ENCODE measurements around the gene AIP. TPM values are rescaled to one million over a fixed set of nuclear protein-coding genes. Genes with fewer than 3 reads are reported as not detected.

Gene AIP
- polyA plus RNA-seq, 3 donors = 76.7 to 132 (median 99.3) TPM

DNA sequence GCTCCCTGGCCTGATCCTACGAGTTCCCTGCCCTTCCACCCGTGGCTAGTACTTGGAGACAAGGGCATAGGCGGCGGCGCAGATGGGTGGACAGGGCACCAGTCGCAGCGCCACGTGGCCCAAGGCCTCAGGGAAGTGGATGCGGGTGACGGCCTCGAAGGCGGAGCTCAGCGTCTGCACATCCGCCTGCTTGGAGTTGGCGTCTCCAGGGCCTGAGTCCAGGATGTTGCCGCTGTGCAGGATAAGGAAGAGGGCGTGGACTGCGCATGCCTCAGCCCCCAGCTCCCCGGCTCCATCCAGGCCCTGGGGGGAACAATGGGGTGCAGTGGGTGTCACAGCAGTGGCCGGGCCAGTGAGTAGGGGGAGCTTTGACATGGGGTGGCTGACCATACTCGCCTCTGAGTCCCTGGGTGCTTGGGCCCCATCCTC is 15.7 kb downstream of the AIP start:
- Histone ChIP-seq H3K27ac (ENCODE audit: low read depth in 1 of 2, low read length in 2 of 2) (no peak overlapping the region), H3K79me2 (ENCODE audit: insufficient read depth, low read length) (peaks cover 26% of the 10 kb centered on the region), H4K20me1 (ENCODE audit: insufficient read depth, low read length) (peaks cover 90% of the 10 kb centered on the region), H3K4me3 (replicated peaks in 1 of 3; ENCODE audit: low read depth in 2 of 3, low read length in 3 of 3) (no peak overlapping the region), H3K36me3 (replicated peaks in 1 of 2; ENCODE audit: control insufficient read depth in 1 of 2, insufficient read depth in 2 of 2, low read length in 2 of 2) (peaks cover 81 to 88% of the 10 kb centered on the region in 2 donors), H3K9me3 (replicated peaks in 1 of 2; ENCODE audit: control insufficient read depth in 1 of 2, insufficient read depth in 1 of 2, low read length in 2 of 2) (no peaks in the 10 kb centered on the region), H3K9ac (ENCODE audit: insufficient read depth, low read length, poor library complexity, severe bottlenecking) (no peak overlapping the region), H3K4me1 (ENCODE audit: control insufficient read depth in 1 of 2, insufficient read depth in 2 of 2, low read length in 2 of 2) (peaks cover 23 to 28% of the 10 kb centered on the region in 2 donors), H3K4me2 (replicated peaks; ENCODE audit: extremely low read depth, low read length, poor library complexity, severe bottlenecking) (no peak overlapping the region), H3K27me3 (ENCODE audit: control insufficient read depth in 2 of 2, insufficient read depth in 2 of 2, low read length in 2 of 2) (no peaks in the 10 kb centered on the region), H2AFZ (ENCODE audit: insufficient read depth, low read depth, low read length, poor library complexity, severe bottlenecking) (no peak overlapping the region)
- intact Hi-C loops (cut with micrococcal nuclease) = no loop called here
- Mint-ChIP-seq H3K27me3 (ENCODE audit: low read depth in 3 of 3) (no peaks in the 10 kb centered on the region), H3K27ac (no peak overlapping the region), H3K36me3 (peaks cover 73 to 96% of the 10 kb centered on the region in 2 donors), H3K4me1 (peaks cover 24% of the 10 kb centered on the region), H3K4me3 (no peak overlapping the region), H3K9me3 (peaks cover 0 to 1% (median 0%) of the 10 kb centered on the region in 7 donors)
- DNase-seq = no peak
- TF ChIP-seq, protein P1, sequence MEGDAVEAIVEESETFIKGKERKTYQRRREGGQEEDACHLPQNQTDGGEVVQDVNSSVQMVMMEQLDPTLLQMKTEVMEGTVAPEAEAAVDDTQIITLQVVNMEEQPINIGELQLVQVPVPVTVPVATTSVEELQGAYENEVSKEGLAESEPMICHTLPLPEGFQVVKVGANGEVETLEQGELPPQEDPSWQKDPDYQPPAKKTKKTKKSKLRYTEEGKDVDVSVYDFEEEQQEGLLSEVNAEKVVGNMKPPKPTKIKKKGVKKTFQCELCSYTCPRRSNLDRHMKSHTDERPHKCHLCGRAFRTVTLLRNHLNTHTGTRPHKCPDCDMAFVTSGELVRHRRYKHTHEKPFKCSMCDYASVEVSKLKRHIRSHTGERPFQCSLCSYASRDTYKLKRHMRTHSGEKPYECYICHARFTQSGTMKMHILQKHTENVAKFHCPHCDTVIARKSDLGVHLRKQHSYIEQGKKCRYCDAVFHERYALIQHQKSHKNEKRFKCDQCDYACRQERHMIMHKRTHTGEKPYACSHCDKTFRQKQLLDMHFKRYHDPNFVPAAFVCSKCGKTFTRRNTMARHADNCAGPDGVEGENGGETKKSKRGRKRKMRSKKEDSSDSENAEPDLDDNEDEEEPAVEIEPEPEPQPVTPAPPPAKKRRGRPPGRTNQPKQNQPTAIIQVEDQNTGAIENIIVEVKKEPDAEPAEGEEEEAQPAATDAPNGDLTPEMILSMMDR (IDR thresholded peaks at IDR 0.05) = no peak
- 93% methylated on average over 21 of the region's 21 CpGs for WGBS (ENCODE audit: insufficient coverage)

DNA sequence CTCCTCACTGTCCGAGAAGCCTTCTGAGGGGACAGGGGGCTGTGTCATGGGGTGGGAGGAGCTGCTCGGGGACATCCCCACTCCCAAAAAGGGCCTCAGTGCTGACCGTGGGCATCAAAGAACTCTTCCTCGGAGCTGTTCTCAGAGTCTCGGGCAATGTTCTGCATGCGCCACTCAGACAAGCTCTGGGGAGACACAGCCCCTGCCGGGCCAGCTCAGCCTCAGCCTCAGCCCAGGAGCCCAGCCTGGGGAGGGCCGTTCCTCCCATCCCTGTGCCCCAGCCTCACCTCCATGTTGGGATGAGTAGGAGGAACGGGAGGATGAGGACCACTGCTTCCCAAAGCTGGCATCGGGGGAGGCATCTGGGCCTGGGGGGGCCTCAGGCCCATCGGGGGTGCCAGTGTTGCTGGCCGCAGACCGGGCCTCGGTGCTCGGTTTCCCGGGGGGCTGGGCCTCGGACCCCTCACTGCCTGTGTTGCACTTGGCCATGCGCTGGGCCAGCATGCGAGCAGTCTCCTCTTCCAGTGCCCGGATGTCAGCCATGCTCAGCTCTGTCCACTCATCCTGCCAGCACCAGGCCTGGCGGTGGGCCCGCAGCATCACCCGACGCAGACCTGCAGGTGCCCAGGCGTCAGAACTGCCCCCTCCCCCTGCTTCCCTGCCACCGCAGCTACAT is 17.1 kb downstream of the AIP start:
- Histone ChIP-seq H3K27ac (ENCODE audit: low read depth in 1 of 2, low read length in 2 of 2) (no peak overlapping the region), H3K4me3 (replicated peaks in 1 of 3; ENCODE audit: low read depth in 2 of 3, low read length in 3 of 3) (no peak overlapping the region), H3K79me2 (ENCODE audit: insufficient read depth, low read length) (peaks cover 38% of the 10 kb centered on the region), H4K20me1 (ENCODE audit: insufficient read depth, low read length) (peaks cover 88% of the 10 kb centered on the region), H2AFZ (ENCODE audit: insufficient read depth, low read depth, low read length, poor library complexity, severe bottlenecking) (no peak overlapping the region), H3K4me2 (replicated peaks; ENCODE audit: extremely low read depth, low read length, poor library complexity, severe bottlenecking) (no peak overlapping the region), H3K27me3 (ENCODE audit: control insufficient read depth in 2 of 2, insufficient read depth in 2 of 2, low read length in 2 of 2) (no peaks in the 10 kb centered on the region), H3K36me3 (replicated peaks in 1 of 2; ENCODE audit: control insufficient read depth in 1 of 2, insufficient read depth in 2 of 2, low read length in 2 of 2) (peaks cover 72 to 75% of the 10 kb centered on the region in 2 donors), H3K9me3 (replicated peaks in 1 of 2; ENCODE audit: control insufficient read depth in 1 of 2, insufficient read depth in 1 of 2, low read length in 2 of 2) (no peaks in the 10 kb centered on the region), H3K4me1 (ENCODE audit: control insufficient read depth in 1 of 2, insufficient read depth in 2 of 2, low read length in 2 of 2) (peaks cover 31 to 40% of the 10 kb centered on the region in 2 donors), H3K9ac (ENCODE audit: insufficient read depth, low read length, poor library complexity, severe bottlenecking) (no peak overlapping the region)
- Mint-ChIP-seq H3K4me3 (no peak overlapping the region), H3K9me3 (peaks cover 0 to 1% (median 0%) of the 10 kb centered on the region in 7 donors), H3K27ac (no peak overlapping the region), H3K27me3 (ENCODE audit: low read depth in 3 of 3) (peaks cover 0 to 8% (median 0%) of the 10 kb centered on the region in 3 donors), H3K4me1 (peaks cover 26% of the 10 kb centered on the region), H3K36me3 (peaks cover 64 to 84% of the 10 kb centered on the region in 2 donors)
- 98% methylated on average over 18 of the region's 26 CpGs for WGBS (ENCODE audit: insufficient coverage)
- TF ChIP-seq, protein P1 (IDR thresholded peaks at IDR 0.05) = no peak
- intact Hi-C loops (cut with micrococcal nuclease) = loop anchor here (5.0 to 10.0 kb wide), 2 partner anchors 33 to 225 kb away; partner anchors contain the start of gene TMEM134 (in 1 of the 2)
- DNase-seq = no peak
